Effector CD8-positive, alpha-beta T cell (primary cell): ENCODE data around the gene CPEB3.

Experiments used
- DNase-seq: peaks from one replicate; lab custom pipeline; 2025; lab: John Stamatoyannopoulos, UW

Gene CPEB3

GRCh38 chr10:92102601-92103213 lies 188.2 kb downstream of the CPEB3 start:
- DNase-seq, result no peak

GRCh38 chr10:92094960-92095359 lies 195.9 kb downstream of the CPEB3 start:
- no peak for DNase-seq

GRCh38 chr10:92091965-92092364 lies 198.9 kb downstream of the CPEB3 start:
- DNase-seq, result no peak

- DNase-seq, result peak; percentile 4
Measured at GRCh38 chr10:92087750-92088395, 203.0 kb downstream of the CPEB3 start.

GRCh38 chr10:92082583-92083280 lies 208.1 kb downstream of the CPEB3 start:
- no peak for DNase-seq

GRCh38 chr10:92081641-92082040 lies 209.2 kb downstream of the CPEB3 start:
- DNase-seq, result no peak

- DNase-seq, result no peak
Measured at GRCh38 chr10:92080244-92080643, 210.6 kb downstream of the CPEB3 start.

GRCh38 chr10:92079003-92079402 lies 211.9 kb downstream of the CPEB3 start:
- DNase-seq, result no peak

- DNase-seq, result no peak
Measured at GRCh38 chr10:92076722-92077121, 214.2 kb downstream of the CPEB3 start.

- DNase-seq, result no peak
Measured at GRCh38 chr10:92075829-92076228, 215.0 kb downstream of the CPEB3 start.

- no peak for DNase-seq
Measured at GRCh38 chr10:92074126-92074887, 216.6 kb downstream of the CPEB3 start.

GRCh38 chr10:92068900-92069299 lies 222.0 kb downstream of the CPEB3 start:
- DNase-seq, result no peak

- no peak for DNase-seq
Measured at GRCh38 chr10:92066386-92066785, 224.5 kb downstream of the CPEB3 start.

- no peak for DNase-seq
Measured at GRCh38 chr10:92064506-92064905, 226.4 kb downstream of the CPEB3 start.

- DNase-seq, result no peak
Measured at GRCh38 chr10:92062273-92062672, 228.6 kb downstream of the CPEB3 start.

- DNase-seq, result no peak
Measured at GRCh38 chr10:92054807-92055206, 236.1 kb downstream of the CPEB3 start.

- no peak for DNase-seq
Measured at GRCh38 chr10:92052741-92053140, 238.1 kb downstream of the CPEB3 start.

GRCh38 chr10:92052088-92052487 lies 238.8 kb downstream of the CPEB3 start:
- DNase-seq, result no peak

- no peak for DNase-seq
Measured at GRCh38 chr10:92047215-92047614, 243.7 kb downstream of the CPEB3 start.

GRCh38 chr10:92045641-92046106 lies 245.2 kb downstream of the CPEB3 start:
- no peak for DNase-seq

- DNase-seq, result no peak
Measured at GRCh38 chr10:92042541-92042940, 248.3 kb downstream of the CPEB3 start.

GRCh38 chr10:92038949-92039348 lies 251.9 kb downstream of the CPEB3 start:
- no peak for DNase-seq
